ENCODE measurements around the gene TSPYL4.

DNA sequence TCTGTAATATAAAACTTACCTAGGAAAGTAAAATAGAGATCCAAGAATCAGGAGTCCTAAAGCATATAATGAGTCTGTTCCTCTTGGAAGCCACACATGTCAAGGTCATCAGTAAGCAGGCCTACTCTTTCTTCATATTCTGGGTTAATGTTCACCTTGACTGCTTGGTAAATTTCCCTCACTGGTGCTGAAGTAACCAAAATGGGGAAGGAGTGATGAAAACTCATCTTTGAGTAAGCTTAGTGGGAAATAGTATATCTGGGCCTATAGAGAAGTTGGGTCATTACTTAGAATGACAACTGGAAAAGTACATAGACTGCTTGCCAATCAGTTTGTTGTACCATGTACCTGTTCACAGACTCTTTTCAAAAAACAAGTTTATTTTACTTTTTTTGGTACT lies 6.6 kb downstream of the TSPYL4 start:
- no peak for TF ChIP-seq REST (IDR thresholded peaks at IDR 0.05; ENCODE audit: insufficient read depth in 1 of 2, low read depth in 2 of 2, low read length in 2 of 2)
- no peak for TF ChIP-seq SIN3A (IDR thresholded peaks at IDR 0.05; ENCODE audit: borderline replicate concordance, insufficient read depth, low read length)
- TF ChIP-seq TAF1 (IDR thresholded peaks at IDR 0.05; ENCODE audit: borderline replicate concordance, insufficient read depth, low read length) = no peak

Measured in PFSK-1 (cell line).